Prostate gland (tissue), 2 donors: ENCODE results near the gene RSPO3. TPM values are rescaled to one million over a fixed set of nuclear protein-coding genes. Genes with fewer than 3 reads are reported as not detected.

Experiments used
- DNase-seq: peaks from one replicate; pipeline ENCODE4 v3.0.0-alpha.2; 2019; ENCODE audit warnings: low spot score
- H3K27ac ChIP-seq, 2 donors: fragments of 200-600 bp; sonication (generic); 2 replicates each; pipeline ENCODE4 v1.5.1; 2017 to 2019
- H3K27me3 ChIP-seq: fragments of 200-600 bp; sonication (generic); replicated peaks from 2 replicates; pipeline ENCODE4 v1.5.1; 2019; ENCODE audit not compliant: insufficient read depth
- H3K36me3 ChIP-seq, 2 donors: fragments of 200-600 bp; sonication (generic); 1 replicate in 1 of 2; 2 replicates in 1 of 2; pipeline versions ENCODE4 v1.5.1 to v1.8.1; 2017 to 2019
- H3K4me1 ChIP-seq: fragments of 200-600 bp; sonication (generic); replicated peaks from 2 replicates; pipeline ENCODE4 v1.5.1; 2019
- H3K4me3 ChIP-seq, 2 donors: fragments of 200-600 bp; sonication (generic); 2 replicates each; pipeline ENCODE4 v1.5.1; 2017 to 2019
- H3K9me3 ChIP-seq: fragments of 200-600 bp; sonication (generic); 2 replicates; pipeline ENCODE4 v1.5.1; 2017
- POLR2A ChIP-seq: fragments of 450-650 bp; IDR thresholded peaks from one replicate; pipeline ENCODE4 v1.6.1; 2016; ENCODE audit warnings: antibody characterized with exemption, mild to moderate bottlenecking
- POLR2AphosphoS5 ChIP-seq: sonication (generic); formaldehyde crosslinking; IDR thresholded peaks from one replicate; pipeline ENCODE4 v1.6.1; 2017; ENCODE audit warnings: antibody characterized with exemption
- WGBS: methylation state at CpG from one replicate; pipeline ENCODE4 v1.1.5; 2018; 5-methylcytosine and 5-hydroxymethylcytosine counted together
- intact Hi-C: fragments of 100-400 bp; cut with DNase I; formaldehyde crosslinking; loops from one replicate; pipeline ENCODE4 v1.14.2; 2022
- total RNA-seq, 2 donors: library from RNA; depleted of rRNA; stranded (reverse); fragments of >200 nt; gene quantifications; one replicate each; pipeline ENCODE4 v1.1.0, GENCODE V29; 2016
- TF ChIP-seq, protein P1 (sequence below), 4 experiments: fragments of 200-600 bp in 2 of 4; fragments of 450-650 bp in 2 of 4; sonication (generic) in 2 of 4; IDR thresholded peaks; 1 replicate in 3 of 4; 2 replicates in 1 of 4; pipeline ENCODE4 v1.5.1; 2016 to 2019; ENCODE audit warnings: antibody characterized with exemption in 4 of 4, mild to moderate bottlenecking in 2 of 4, moderate library complexity in 2 of 4

Gene RSPO3
- total RNA-seq, 2 donors from 2014 or later = 1.9 to 4.8 TPM

DNA sequence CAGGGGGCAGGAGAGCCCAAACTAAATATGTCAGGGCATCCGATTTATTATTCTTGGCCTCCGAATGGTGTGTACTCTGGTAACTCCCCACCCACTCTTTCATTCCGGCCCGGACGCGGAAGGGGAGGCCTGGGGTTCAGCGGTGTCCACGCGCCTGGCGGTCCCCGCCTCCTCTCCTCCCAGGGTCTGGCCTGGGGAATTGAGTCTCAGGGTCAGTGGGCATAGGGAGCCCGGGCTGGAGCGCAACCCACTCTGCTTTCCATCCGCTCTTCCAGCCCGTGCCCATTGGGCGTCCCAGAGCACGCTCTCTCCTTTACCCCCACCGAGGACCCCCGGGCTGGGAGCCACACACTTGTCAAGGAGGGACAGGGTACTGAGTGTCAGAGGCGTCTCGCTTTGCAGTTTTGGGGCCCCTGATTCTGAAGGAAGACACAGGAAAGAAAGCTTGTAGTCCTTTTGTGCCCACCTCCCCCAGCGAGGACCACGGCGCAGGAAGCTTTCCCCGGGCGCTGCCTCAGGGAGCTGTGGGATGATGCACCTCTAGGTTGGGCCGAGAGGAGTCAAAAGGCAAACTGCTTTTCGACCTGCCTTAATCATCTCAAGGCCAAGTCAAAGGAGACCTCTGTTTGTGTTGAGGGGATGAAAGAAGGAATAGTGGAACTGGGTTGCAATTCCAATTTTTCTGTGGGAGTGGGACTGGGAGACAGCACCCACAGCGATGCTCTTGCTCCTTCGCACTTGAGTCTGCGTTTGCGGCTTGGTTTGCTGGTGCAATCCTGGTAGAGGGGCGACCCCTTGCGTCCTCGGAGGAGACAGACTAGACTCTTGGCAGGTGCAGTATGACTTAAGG is 2.5 kb downstream of the RSPO3 start:
- peak; percentile 36 for DNase-seq
- Histone ChIP-seq H3K27ac (peak overlapping the region; percentile 45), H3K4me3 (peak overlapping the region; percentile 37 to 40), H3K9me3 (no peaks in the 10 kb centered on the region), H3K4me1 (no peaks in the 10 kb centered on the region), H3K27me3 (peaks cover 5% of the 10 kb centered on the region), H3K36me3 (no peaks in the 10 kb centered on the region)
- TF ChIP-seq POLR2A (no peak), POLR2AphosphoS5 (no peak)
- TF ChIP-seq, protein P1, sequence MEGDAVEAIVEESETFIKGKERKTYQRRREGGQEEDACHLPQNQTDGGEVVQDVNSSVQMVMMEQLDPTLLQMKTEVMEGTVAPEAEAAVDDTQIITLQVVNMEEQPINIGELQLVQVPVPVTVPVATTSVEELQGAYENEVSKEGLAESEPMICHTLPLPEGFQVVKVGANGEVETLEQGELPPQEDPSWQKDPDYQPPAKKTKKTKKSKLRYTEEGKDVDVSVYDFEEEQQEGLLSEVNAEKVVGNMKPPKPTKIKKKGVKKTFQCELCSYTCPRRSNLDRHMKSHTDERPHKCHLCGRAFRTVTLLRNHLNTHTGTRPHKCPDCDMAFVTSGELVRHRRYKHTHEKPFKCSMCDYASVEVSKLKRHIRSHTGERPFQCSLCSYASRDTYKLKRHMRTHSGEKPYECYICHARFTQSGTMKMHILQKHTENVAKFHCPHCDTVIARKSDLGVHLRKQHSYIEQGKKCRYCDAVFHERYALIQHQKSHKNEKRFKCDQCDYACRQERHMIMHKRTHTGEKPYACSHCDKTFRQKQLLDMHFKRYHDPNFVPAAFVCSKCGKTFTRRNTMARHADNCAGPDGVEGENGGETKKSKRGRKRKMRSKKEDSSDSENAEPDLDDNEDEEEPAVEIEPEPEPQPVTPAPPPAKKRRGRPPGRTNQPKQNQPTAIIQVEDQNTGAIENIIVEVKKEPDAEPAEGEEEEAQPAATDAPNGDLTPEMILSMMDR (IDR thresholded peaks at IDR 0.05) = peak; percentile 15 to 63 (median 50)
- 3% methylated on average over 35 of the region's 35 CpGs for WGBS
- intact Hi-C loops = no loop called here

DNA sequence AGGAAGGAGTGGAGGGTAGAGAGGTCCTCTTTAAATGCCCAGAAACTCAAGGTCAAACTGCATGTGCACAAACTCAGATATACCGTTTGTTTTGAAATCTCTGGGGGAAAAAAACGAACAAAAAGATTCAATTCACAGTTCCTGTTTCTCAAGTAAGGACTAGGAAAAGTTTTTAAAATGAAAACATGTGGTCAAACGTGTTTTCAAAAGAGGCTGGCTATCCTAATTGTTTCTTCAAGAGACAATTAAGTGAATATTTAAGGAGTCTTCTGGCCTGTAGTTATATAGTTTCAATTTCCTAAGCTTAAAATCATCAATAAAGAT is 3.1 kb downstream of the RSPO3 start:
- WGBS = 14% methylated on average over 3 of the region's 3 CpGs
- no peaks in the 10 kb centered on the region for H3K9me3 ChIP-seq
- intact Hi-C loops = no loop called here
- no peak overlapping the region for H3K27ac ChIP-seq
- peaks cover 5% of the 10 kb centered on the region for H3K27me3 ChIP-seq
- H3K4me3 ChIP-seq = no peak overlapping the region
- DNase-seq = no peak
- H3K36me3 ChIP-seq = no peaks in the 10 kb centered on the region
- TF ChIP-seq POLR2A = no peak
- no peak for TF ChIP-seq POLR2AphosphoS5
- TF ChIP-seq, protein P1 (IDR thresholded peaks at IDR 0.05) = no peak
- H3K4me1 ChIP-seq = no peaks in the 10 kb centered on the region

DNA sequence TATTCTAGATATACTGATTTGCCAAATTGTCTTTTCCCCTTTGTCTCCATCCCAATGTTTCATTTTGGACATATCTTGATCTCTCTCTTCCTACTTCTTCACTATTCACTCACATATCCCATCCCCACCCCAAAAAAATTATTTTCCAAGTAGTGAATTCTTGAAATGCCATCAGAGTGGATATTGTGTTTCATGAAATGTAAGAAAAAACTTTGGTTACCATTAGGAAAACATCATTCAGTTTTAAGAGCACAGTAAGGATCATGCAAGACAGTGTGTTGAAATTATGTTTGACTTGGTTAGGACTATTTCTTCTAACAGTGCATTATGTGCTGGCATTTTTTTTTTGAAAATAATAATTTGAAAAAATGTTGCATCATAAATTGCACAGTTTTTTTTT is 5.7 kb downstream of the RSPO3 start:
- TF ChIP-seq, protein P1 (IDR thresholded peaks at IDR 0.05) = no peak
- no peak for TF ChIP-seq POLR2A
- TF ChIP-seq POLR2AphosphoS5 = no peak
- Histone ChIP-seq H3K27me3 (peaks cover 5% of the 10 kb centered on the region), H3K36me3 (no peaks in the 10 kb centered on the region), H3K4me1 (no peaks in the 10 kb centered on the region), H3K9me3 (no peaks in the 10 kb centered on the region), H3K27ac (no peak overlapping the region), H3K4me3 (no peak overlapping the region)
- DNase-seq = no peak
- intact Hi-C loops = no loop called here

DNA sequence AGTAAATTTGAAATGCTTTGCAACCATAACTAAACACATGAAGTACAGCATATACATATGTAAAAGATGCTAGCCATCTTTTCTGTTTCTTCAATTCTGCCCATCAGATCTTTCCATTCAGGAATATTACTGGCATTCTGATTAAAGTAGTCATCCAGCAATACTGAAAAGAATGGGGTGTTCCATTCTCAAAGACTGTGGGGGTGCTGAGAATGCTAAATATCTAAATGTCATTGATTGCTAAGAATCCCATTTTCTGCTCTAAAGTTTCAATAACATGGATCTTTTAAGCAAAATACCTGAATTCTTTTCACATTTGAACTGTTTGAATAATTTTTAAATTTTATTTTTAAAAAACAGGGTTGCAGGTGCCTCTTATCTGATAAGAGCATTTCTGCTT is 6.2 kb downstream of the RSPO3 start:
- H3K4me1 ChIP-seq = no peaks in the 10 kb centered on the region
- no peaks in the 10 kb centered on the region for H3K9me3 ChIP-seq
- no peak overlapping the region for H3K27ac ChIP-seq
- intact Hi-C loops = no loop called here
- no peak overlapping the region for H3K4me3 ChIP-seq
- no peak for DNase-seq
- TF ChIP-seq POLR2A (no peak), POLR2AphosphoS5 (no peak)
- TF ChIP-seq, protein P1 (IDR thresholded peaks at IDR 0.05) = no peak
- H3K27me3 ChIP-seq = peaks cover 5% of the 10 kb centered on the region
- H3K36me3 ChIP-seq = no peaks in the 10 kb centered on the region

DNA sequence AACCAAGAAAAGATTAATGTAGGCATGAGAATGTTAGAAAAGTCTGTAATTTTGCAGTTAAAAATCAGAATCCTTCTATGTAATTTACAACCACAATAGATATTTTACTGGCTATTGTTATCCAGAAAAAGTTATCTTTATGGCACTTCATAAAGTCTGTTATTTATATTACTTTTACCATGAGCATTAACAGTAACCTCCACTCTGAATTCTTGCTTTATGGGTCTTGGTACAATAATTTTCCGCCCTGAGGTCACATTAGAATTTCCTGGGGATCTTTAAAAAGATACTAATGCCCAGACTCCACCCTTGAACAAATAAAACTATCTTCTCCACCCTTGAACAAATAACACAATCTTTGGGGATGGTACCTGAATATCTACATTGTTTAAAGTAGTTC is 9.6 kb downstream of the RSPO3 start:
- intact Hi-C loops = no loop called here
- 74% methylated on average over 1 of the region's 1 CpG for WGBS
- no peak overlapping the region for H3K27ac ChIP-seq

More for the DNA sequence above, 9.6 kb downstream of the RSPO3 start:
- Histone ChIP-seq H3K4me1 (no peaks in the 10 kb centered on the region), H3K36me3 (no peaks in the 10 kb centered on the region), H3K27me3 (no peaks in the 10 kb centered on the region), H3K4me3 (no peak overlapping the region), H3K9me3 (no peaks in the 10 kb centered on the region)
- DNase-seq = no peak
- TF ChIP-seq POLR2A = no peak
- TF ChIP-seq, protein P1 (IDR thresholded peaks at IDR 0.05) = no peak
- no peak for TF ChIP-seq POLR2AphosphoS5
